C4-2B (cell line): ENCODE measurements around the gene LTBP4.
"Not testable (repeated sequence)": the region's sequence is repeated elsewhere in the genome, so short reads cannot be mapped to it uniquely, and the experiment has no call there.

Experiments used
- H3K27ac ChIP-seq: fragments of 450-650 bp; 2 replicates; pipeline ENCODE4 v1.5.1; 2017
- CTCF ChIP-seq: fragments of 450-650 bp; conservative IDR thresholded peaks from 2 replicates; pipeline ENCODE4 v1.5.1; 2017; ENCODE audit warnings: mild to moderate bottlenecking
- ZFX ChIP-seq: fragments of 450-650 bp; IDR thresholded peaks from 2 replicates; pipeline ENCODE4 v1.6.1; 2017

Gene LTBP4

GRCh38 chr19:40561947-40562346, 39.2 kb upstream of the LTBP4 start:
- H3K27ac ChIP-seq: no peak overlapping the region

GRCh38 chr19:40564535-40564934, 36.6 kb upstream of the LTBP4 start:
- H3K27ac ChIP-seq: not testable (repeated sequence)

More at GRCh38 chr19:40561947-40562346, 39.2 kb upstream of the LTBP4 start:
- TF ChIP-seq ZFX: no peak
- no peak for TF ChIP-seq CTCF

GRCh38 chr19:40565355-40565754, 35.8 kb upstream of the LTBP4 start:
- TF ChIP-seq CTCF (no peak), ZFX (no peak)
- H3K27ac ChIP-seq: no peak overlapping the region

GRCh38 chr19:40565910-40566495, 35.2 kb upstream of the LTBP4 start:
- H3K27ac ChIP-seq: no peak overlapping the region
- TF ChIP-seq ZFX: no peak
- TF ChIP-seq CTCF: no peak

- H3K27ac ChIP-seq: no peak overlapping the region
- no peak for TF ChIP-seq ZFX
- TF ChIP-seq CTCF: no peak
These were observed 34.0 kb upstream of the LTBP4 start for GRCh38 chr19:40567040-40567749.

GRCh38 chr19:40567750-40568494, 33.2 kb upstream of the LTBP4 start:
- H3K27ac ChIP-seq: no peak overlapping the region
- no peak for TF ChIP-seq ZFX
- no peak for TF ChIP-seq CTCF

- peak overlapping the region; percentile 52 for H3K27ac ChIP-seq
- TF ChIP-seq CTCF (no peak), ZFX (no peak)
These were observed 30.7 kb upstream of the LTBP4 start for GRCh38 chr19:40570313-40571004.
